ENCODE measurements around the gene BEX4.
A peak's percentile ranks its signal among the peaks of the same experiment; 100 is the strongest.
"Not testable (repeated sequence)": the region's sequence is repeated elsewhere in the genome, so short reads cannot be mapped to it uniquely, and the experiment has no call there.

BEX4 gene

GRCh38 chrX:103214870-103215424 lies at the start of gene BEX4:
TSS of gene BEX4 (plus strand) at chrX:103215108. CDS start at chrX:103216154, 1,046 bp downstream.
- DNase-seq (ENCODE audit: low spot score) = peak; percentile 60

GRCh38 chrX:103170216-103170615 lies 44.7 kb upstream of the BEX4 start:
- DNase-seq (ENCODE audit: low spot score) = no peak

GRCh38 chrX:103171353-103171752 lies 43.6 kb upstream of the BEX4 start:
- DNase-seq (ENCODE audit: low spot score) = no peak

- not testable (repeated sequence) for DNase-seq (ENCODE audit: low spot score)
Measured at GRCh38 chrX:103175256-103175655, 39.7 kb upstream of the BEX4 start.

- DNase-seq (ENCODE audit: low spot score) = peak; percentile 68
Measured at GRCh38 chrX:103175944-103176753, 38.8 kb upstream of the BEX4 start.

- no peak for DNase-seq (ENCODE audit: low spot score)
Measured at GRCh38 chrX:103177556-103177955, 37.4 kb upstream of the BEX4 start.

- no peak for DNase-seq (ENCODE audit: low spot score)
Measured at GRCh38 chrX:103183912-103184311, 31.0 kb upstream of the BEX4 start.

- no peak for DNase-seq (ENCODE audit: low spot score)
Measured at GRCh38 chrX:103187953-103188475, 26.9 kb upstream of the BEX4 start.

GRCh38 chrX:103197721-103198306 lies 17.1 kb upstream of the BEX4 start:
- DNase-seq (ENCODE audit: low spot score) = no peak

- not testable (repeated sequence) for DNase-seq (ENCODE audit: low spot score)
Measured at GRCh38 chrX:103198668-103199067, 16.2 kb upstream of the BEX4 start.

GRCh38 chrX:103201041-103201440 lies 13.9 kb upstream of the BEX4 start:
- no peak for DNase-seq (ENCODE audit: low spot score)

GRCh38 chrX:103210056-103210455 lies 4.9 kb upstream of the BEX4 start:
- DNase-seq (ENCODE audit: low spot score) = no peak

- DNase-seq (ENCODE audit: low spot score) = no peak
Measured at GRCh38 chrX:103211012-103211715, 3.7 kb upstream of the BEX4 start.

- no peak for DNase-seq (ENCODE audit: low spot score)
Measured at GRCh38 chrX:103212749-103213457, 2.0 kb upstream of the BEX4 start.

GRCh38 chrX:103215425-103215991 lies 600 bp downstream of the BEX4 start:
- no peak for DNase-seq (ENCODE audit: low spot score)

GRCh38 chrX:103220511-103221323 lies 5.8 kb downstream of the BEX4 start:
- DNase-seq (ENCODE audit: low spot score) = no peak

- DNase-seq (ENCODE audit: low spot score) = not testable (repeated sequence)
Measured at GRCh38 chrX:103225918-103226317, 11.0 kb downstream of the BEX4 start.

GRCh38 chrX:103233263-103233662 lies 18.4 kb downstream of the BEX4 start:
- DNase-seq (ENCODE audit: low spot score) = no peak

GRCh38 chrX:103234869-103235268 lies 20.0 kb downstream of the BEX4 start:
- no peak for DNase-seq (ENCODE audit: low spot score)

- not testable (repeated sequence) for DNase-seq (ENCODE audit: low spot score)
Measured at GRCh38 chrX:103235608-103236007, 20.7 kb downstream of the BEX4 start.

GRCh38 chrX:103236296-103236695 lies 21.4 kb downstream of the BEX4 start:
- no peak for DNase-seq (ENCODE audit: low spot score)
